H1 (cell line): ENCODE data around the gene STK39. TPM values are rescaled to one million over a fixed set of nuclear protein-coding genes. Genes with fewer than 3 reads are reported as not detected.

ENCODE experiments used
- CTCF ChIA-PET: fragments of 300-600 bp; sonication (Branson Sonifier 250); formaldehyde crosslinking; loops from one replicate; lab custom pipeline; 2021; ENCODE audit not compliant: partially characterized antibody; lab: Charles Lee
- POLR2A ChIA-PET: fragments of 300-600 bp; sonication (Branson Sonifier 250); formaldehyde crosslinking; loops from one replicate; lab custom pipeline; 2021; ENCODE audit warnings: inconsistent platforms; ENCODE audit not compliant: partially characterized antibody; lab: Charles Lee
- DNase-seq, 2 experiments: peaks; one replicate each; pipeline versions ENCODE4 v3.0.0 to v3.0.0-alpha.2; 2010 to 2022; ENCODE audit warnings: low spot score in 2 of 2, low read depth in 1 of 2, mixed read lengths in 1 of 2
- FAIRE-seq: peaks from 2 replicates; lab custom pipeline; 2011; peaks lifted over from hg19 to GRCh38; lab: Jason Lieb, UNC
- H2AFZ ChIP-seq: 2 replicates; pipeline ENCODE4 v1.8.1; 2012; ENCODE audit warnings: low read length, inconsistent platforms
- H2AK5ac ChIP-seq: 2 replicates; pipeline ENCODE4 v1.6.1; 2013; ENCODE audit warnings: low read depth, low read length
- H2BK120ac ChIP-seq: replicated peaks from 2 replicates; pipeline ENCODE3; 2013; ENCODE audit warnings: low read depth, low read length, inconsistent platforms
- H2BK12ac ChIP-seq: 2 replicates; pipeline ENCODE4 v1.6.1; 2013; ENCODE audit warnings: low read depth, low read length
- H2BK15ac ChIP-seq: 2 replicates; pipeline ENCODE4 v1.6.1; 2013; ENCODE audit warnings: low read length
- H2BK20ac ChIP-seq: 2 replicates; pipeline ENCODE4 v1.6.1; 2013; ENCODE audit warnings: low read length
- H2BK5ac ChIP-seq: 2 replicates; pipeline ENCODE4 v1.6.1; 2013; ENCODE audit warnings: low read depth, low read length
- H3K14ac ChIP-seq: 2 replicates; pipeline ENCODE4 v1.6.1; 2013; ENCODE audit warnings: inconsistent platforms; ENCODE audit not compliant: insufficient read length
- H3K18ac ChIP-seq: 2 replicates; pipeline ENCODE4 v1.6.1; 2013; ENCODE audit warnings: low read length; ENCODE audit errors: extremely low read depth
- H3K23ac ChIP-seq: 2 replicates; pipeline ENCODE4 v1.6.1; 2013; ENCODE audit warnings: inconsistent platforms; ENCODE audit not compliant: insufficient read length
- H3K23me2 ChIP-seq: 2 replicates; pipeline ENCODE4 v1.6.1; 2013; ENCODE audit warnings: low read depth, low read length
- H3K27ac ChIP-seq: 2 replicates; pipeline ENCODE4 v1.6.1; 2011; ENCODE audit warnings: low read depth, low read length, inconsistent platforms
- H3K27me3 ChIP-seq, 4 experiments: replicated peaks in 1 of 4; 1 replicate in 1 of 4; 2 replicates in 3 of 4; pipeline versions ENCODE4 v1.6.1 to v1.8.1; 2011 to 2013; ENCODE audit warnings: low read length in 3 of 4, mild to moderate bottlenecking in 3 of 4, inconsistent platforms in 2 of 4, mixed read lengths in 2 of 4, moderate library complexity in 1 of 4; ENCODE audit not compliant: control insufficient read depth in 3 of 4, insufficient read depth in 3 of 4; ENCODE audit errors: extremely low read depth in 1 of 4
- H3K36me3 ChIP-seq, 4 experiments: 2 replicates each; pipeline versions ENCODE4 v1.6.1 to v1.8.1; 2011 to 2013; ENCODE audit warnings: mild to moderate bottlenecking in 4 of 4, low read length in 3 of 4, moderate library complexity in 2 of 4, control low read depth in 1 of 4, inconsistent platforms in 1 of 4; ENCODE audit not compliant: insufficient read depth in 4 of 4, control insufficient read depth in 2 of 4
- H3K4ac ChIP-seq: replicated peaks from 2 replicates; pipeline ENCODE3; 2013; ENCODE audit warnings: low read length, low read depth, mixed read lengths, inconsistent platforms; ENCODE audit not compliant: insufficient read length
- H3K4me1 ChIP-seq, 4 experiments: replicated peaks in 1 of 4; 1 replicate in 1 of 4; 2 replicates in 3 of 4; pipeline versions ENCODE4 v1.6.1 to v1.8.1; 2011 to 2013; ENCODE audit warnings: low read length in 3 of 4, inconsistent platforms in 2 of 4, mixed read lengths in 1 of 4; ENCODE audit not compliant: insufficient read depth in 4 of 4, control insufficient read depth in 3 of 4
- H3K4me2 ChIP-seq, 2 experiments: 2 replicates each; pipeline versions ENCODE4 v1.6.1 to v1.8.1; 2011 to 2013; ENCODE audit warnings: low read depth in 2 of 2, low read length in 2 of 2, control low read depth in 1 of 2, inconsistent platforms in 1 of 2, mild to moderate bottlenecking in 1 of 2; ENCODE audit not compliant: insufficient read depth in 1 of 2
- H3K4me3 ChIP-seq, 4 experiments: fragments of 200-600, 300-600 bp in 1 of 4; sonication (generic), shearing (Covaris generic), sonication (Bioruptor Twin) in 1 of 4; 2 replicates each; pipeline versions ENCODE4 v1.5.1 to v1.8.1; 2011 to 2016; ENCODE audit warnings: low read length in 4 of 4, low read depth in 3 of 4, control low read depth in 2 of 4, inconsistent platforms in 2 of 4, mild to moderate bottlenecking in 2 of 4, mixed read lengths in 1 of 4, moderate library complexity in 1 of 4; ENCODE audit not compliant: insufficient read depth in 2 of 4; ENCODE audit errors: extremely low read depth in 1 of 4
- H3K56ac ChIP-seq: replicated peaks from 2 replicates; pipeline ENCODE3; 2013; ENCODE audit warnings: low read depth, mild to moderate bottlenecking, mixed read lengths, low read length, inconsistent platforms; ENCODE audit not compliant: insufficient read length
- H3K79me1 ChIP-seq: 2 replicates; pipeline ENCODE4 v1.6.1; 2013; ENCODE audit warnings: low read depth, low read length, control low read depth
- H3K79me2 ChIP-seq, 2 experiments: 2 replicates each; pipeline versions ENCODE4 v1.6.1 to v1.8.1; 2012 to 2013; ENCODE audit warnings: low read length in 2 of 2, mild to moderate bottlenecking in 2 of 2, inconsistent platforms in 1 of 2; ENCODE audit not compliant: insufficient read depth in 2 of 2, control insufficient read depth in 1 of 2
- H3K9ac ChIP-seq, 4 experiments: replicated peaks in 1 of 4; 1 replicate in 1 of 4; 2 replicates in 3 of 4; pipeline versions ENCODE4 v1.6.1 to v1.8.1; 2011 to 2013; ENCODE audit warnings: low read depth in 3 of 4, low read length in 3 of 4, control low read depth in 2 of 4, mild to moderate bottlenecking in 2 of 4, moderate library complexity in 2 of 4, inconsistent platforms in 1 of 4; ENCODE audit errors: extremely low read depth in 1 of 4
- H3K9me3 ChIP-seq, 2 experiments: 2 replicates each; pipeline versions ENCODE4 v1.6.1 to v1.8.1; 2012 to 2013; ENCODE audit warnings: mild to moderate bottlenecking in 2 of 2, moderate library complexity in 2 of 2, control low read depth in 1 of 2, inconsistent platforms in 1 of 2, low read depth in 1 of 2, low read length in 1 of 2, mixed read lengths in 1 of 2; ENCODE audit not compliant: insufficient read depth in 2 of 2
- H4K20me1 ChIP-seq, 2 experiments: replicated peaks in 1 of 2; 2 replicates each; pipeline versions ENCODE3 to v1.8.1; 2011 to 2013; ENCODE audit warnings: inconsistent platforms in 2 of 2, low read length in 2 of 2, mild to moderate bottlenecking in 1 of 2; ENCODE audit not compliant: insufficient read depth in 2 of 2, control insufficient read depth in 1 of 2
- H4K5ac ChIP-seq: 2 replicates; pipeline ENCODE4 v1.6.1; 2013; ENCODE audit warnings: low read length, low read depth, mixed read lengths, inconsistent platforms; ENCODE audit not compliant: insufficient read length
- H4K8ac ChIP-seq: 2 replicates; pipeline ENCODE4 v1.8.0; 2013; ENCODE audit warnings: mild to moderate bottlenecking, moderate library complexity, low read length, inconsistent platforms; ENCODE audit not compliant: insufficient read depth; ENCODE audit errors: extremely low read depth
- H4K91ac ChIP-seq: replicated peaks from 2 replicates; pipeline ENCODE3; 2013; ENCODE audit warnings: low read length, mixed read lengths, inconsistent platforms; ENCODE audit not compliant: insufficient read length
- POLR2AphosphoS5 ChIP-seq: IDR thresholded peaks from 2 replicates; pipeline ENCODE4 v1.6.1; 2011; ENCODE audit warnings: low read depth, low read length
- RAD21 ChIP-seq, 2 experiments: IDR thresholded peaks in 1 of 2; conservative IDR thresholded peaks in 1 of 2; 2 replicates each; pipeline ENCODE4 v1.6.1; 2011; ENCODE audit warnings: low read depth in 2 of 2, low read length in 2 of 2, improper control_type of control experiment in 1 of 2, inconsistent platforms in 1 of 2, mild to moderate bottlenecking in 1 of 2, moderate library complexity in 1 of 2
- SIRT6 ChIP-seq: IDR thresholded peaks from one replicate; pipeline ENCODE4 v1.7.1; 2012; ENCODE audit warnings: low read length, inconsistent platforms
- TCF12 ChIP-seq: IDR thresholded peaks from 2 replicates; pipeline ENCODE4 v1.6.1; 2011; ENCODE audit warnings: low read depth, mild to moderate bottlenecking, low read length
- WGBS, 2 experiments: shearing (Covaris generic) in 1 of 2; methylation state at CpG; one replicate each; pipeline versions ENCODE4 v1.1.6 to v1.1.7; 2013 to 2015; ENCODE audit warnings: low lambda C conversion rate in 2 of 2, mixed read lengths in 2 of 2, inconsistent platforms in 1 of 2, low coverage in 1 of 2, missing lambda C conversion rate in 1 of 2; ENCODE audit not compliant: insufficient replicate concordance in 2 of 2, insufficient coverage in 1 of 2, insufficient read length in 1 of 2; ENCODE audit errors: extremely low coverage in 1 of 2, missing lambda C conversion rate in 1 of 2; 5-methylcytosine and 5-hydroxymethylcytosine counted together
- polyA plus RNA-seq, 7 experiments: library from polyadenylated mRNA; depleted of rRNA in 3 of 7; stranded (reverse) in 5 of 7; unstranded in 2 of 7; fragments of >200 nt in 5 of 7; fragments of 200-250 nt in 2 of 7; gene quantifications; 1 replicate in 5 of 7; 2 replicates in 1 of 7; 4 replicates in 1 of 7; pipeline versions ENCODE4 v1.2.1 to v1.2.3, GENCODE V29; 2011 to 2013; ENCODE audit warnings: missing spikeins in 2 of 7, mixed read lengths in 2 of 7
- total RNA-seq: library from RNA; stranded (reverse); fragmentation: NEBNext Ultra II Directional; extraction: Animal tissue kit (Norgen Biotek cat#: 25700); gene quantifications from 2 replicates; pipeline ENCODE4 v1.2.1, GENCODE V29; 2021
- TF ChIP-seq, protein P1 (sequence below): IDR thresholded peaks from 2 replicates; pipeline ENCODE4 v1.6.1; 2011; ENCODE audit warnings: low read depth, mild to moderate bottlenecking, low read length; ENCODE audit not compliant: insufficient read depth

The STK39 gene
- total and polyA plus RNA-seq, 2 of the 8 experiments (the other 6 are each of a cell fraction or from before 2014, with no cell fraction given) = 13.7 to 23.8 TPM

GRCh38 chr2:168198476-168199207 lies 48.8 kb downstream of the STK39 start:
- 90% methylated on average over 7 of the region's 7 CpGs; no CpG with 5 or more reads in 1 of the 2 experiments for WGBS, 2 experiments
- TF ChIP-seq RAD21 (IDR thresholded peaks at IDR 0.05 in 1 of 2, conservative IDR thresholded peaks at IDR 0.05 in 1 of 2; ENCODE audit: low read depth in 2 of 2, low read length in 2 of 2) (no peak), SIRT6 (no peak), POLR2AphosphoS5 (no peak), TCF12 (no peak)
- TF ChIP-seq, protein P1, sequence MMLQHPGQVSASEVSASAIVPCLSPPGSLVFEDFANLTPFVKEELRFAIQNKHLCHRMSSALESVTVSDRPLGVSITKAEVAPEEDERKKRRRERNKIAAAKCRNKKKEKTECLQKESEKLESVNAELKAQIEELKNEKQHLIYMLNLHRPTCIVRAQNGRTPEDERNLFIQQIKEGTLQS = no peak
- H4K91ac ChIP-seq = no peak overlapping the region
- H4K5ac ChIP-seq = no peak overlapping the region
- no peaks in the 10 kb centered on the region for H3K9me3 ChIP-seq
- H2BK20ac ChIP-seq = no peak overlapping the region
- H2AK5ac ChIP-seq = no peak overlapping the region
- H2BK12ac ChIP-seq = no peak overlapping the region
- H3K56ac ChIP-seq = no peak overlapping the region
- H3K27ac ChIP-seq = no peak overlapping the region
- no peak overlapping the region for H2BK15ac ChIP-seq
- H3K4me1 ChIP-seq = no peaks in the 10 kb centered on the region; a peak in 1 of 7 replicates
- no peaks in the 10 kb centered on the region for H3K23me2 ChIP-seq
- no peaks in the 10 kb centered on the region for H3K79me1 ChIP-seq
- H2BK5ac ChIP-seq = no peak overlapping the region
- H2BK120ac ChIP-seq = no peak overlapping the region
- no peak overlapping the region for H3K23ac ChIP-seq
- H3K14ac ChIP-seq = no peak overlapping the region
- H3K4me2 ChIP-seq = no peak overlapping the region
- H3K4me3 ChIP-seq = no peak overlapping the region
- H4K20me1 ChIP-seq = no peaks in the 10 kb centered on the region
- H3K9ac ChIP-seq = no peak overlapping the region
- ChIA-PET POLR2A (no interaction called here), CTCF (interaction anchor here (0.6 kb wide), 1 partner anchor 24 kb away, joined by 4 read pairs; no protein-coding TSS in a partner anchor)
- H3K79me2 ChIP-seq = peaks cover 0 to 4% of the 10 kb centered on the region in 2 experiments; a peak in 2 of 4 replicates
- no peak overlapping the region for H4K8ac ChIP-seq
- no peak overlapping the region for H2AFZ ChIP-seq
- no peak overlapping the region for H3K4ac ChIP-seq
- FAIRE-seq (no peak), DNase-seq (no peak)
- peaks cover 0 to 2% (median 0%) of the 10 kb centered on the region in 4 experiments; a peak in 2 of 8 replicates for H3K36me3 ChIP-seq
- H3K18ac ChIP-seq = no peak overlapping the region
- no peaks in the 10 kb centered on the region for H3K27me3 ChIP-seq
